HL-60 (cell line): ENCODE results near the gene SOCS6.

ENCODE experiments used
- DNase-seq, 2 experiments: peaks; one replicate each; pipeline ENCODE4 v3.0.0-alpha.2; 2010 to 2020; ENCODE audit warnings: low read depth in 1 of 2, low spot score in 1 of 2
- H3K27ac ChIP-seq: fragments of 250-450 bp; sonication (Bioruptor Pico); replicated peaks from 2 replicates; pipeline ENCODE4 v1.5.1; 2020; ENCODE audit warnings: mild to moderate bottlenecking, moderate library complexity
- H3K27me3 ChIP-seq: fragments of 250-450 bp; sonication (Bioruptor Pico); 2 replicates; pipeline ENCODE4 v1.5.1; 2021; ENCODE audit warnings: mild to moderate bottlenecking, moderate library complexity; ENCODE audit not compliant: insufficient read depth, poor library complexity, severe bottlenecking
- H3K4me3 ChIP-seq: replicated peaks from 2 replicates; pipeline ENCODE4 v1.5.1; 2011; ENCODE audit warnings: mild to moderate bottlenecking, control low read depth, low read length; ENCODE audit not compliant: insufficient read depth
- GABPA ChIP-seq: IDR thresholded peaks from 2 replicates; pipeline ENCODE4 v1.6.1; 2012; ENCODE audit warnings: low read depth
- POLR2AphosphoS5 ChIP-seq: IDR thresholded peaks from 2 replicates; pipeline ENCODE4 v1.6.1; 2012; ENCODE audit warnings: low read depth
- REST ChIP-seq: IDR thresholded peaks from 2 replicates; pipeline ENCODE4 v1.6.1; 2012; ENCODE audit warnings: low read depth; ENCODE audit not compliant: insufficient replicate concordance
- SPI1 ChIP-seq: IDR thresholded peaks from 2 replicates; pipeline ENCODE4 v1.6.1; 2012; ENCODE audit warnings: low read depth, mild to moderate bottlenecking, borderline replicate concordance
- TF ChIP-seq, protein P1 (sequence below): IDR thresholded peaks from one replicate; pipeline ENCODE4 v1.5.1; 2011; ENCODE audit warnings: low read length, control low read depth, inconsistent platforms; ENCODE audit not compliant: insufficient read depth

The SOCS6 gene

GRCh38 chr18:70374154-70374553 lies 85.3 kb downstream of the SOCS6 start:
- no peak overlapping the region for H3K27ac ChIP-seq
- no peak overlapping the region for H3K4me3 ChIP-seq
- TF ChIP-seq, protein P1, sequence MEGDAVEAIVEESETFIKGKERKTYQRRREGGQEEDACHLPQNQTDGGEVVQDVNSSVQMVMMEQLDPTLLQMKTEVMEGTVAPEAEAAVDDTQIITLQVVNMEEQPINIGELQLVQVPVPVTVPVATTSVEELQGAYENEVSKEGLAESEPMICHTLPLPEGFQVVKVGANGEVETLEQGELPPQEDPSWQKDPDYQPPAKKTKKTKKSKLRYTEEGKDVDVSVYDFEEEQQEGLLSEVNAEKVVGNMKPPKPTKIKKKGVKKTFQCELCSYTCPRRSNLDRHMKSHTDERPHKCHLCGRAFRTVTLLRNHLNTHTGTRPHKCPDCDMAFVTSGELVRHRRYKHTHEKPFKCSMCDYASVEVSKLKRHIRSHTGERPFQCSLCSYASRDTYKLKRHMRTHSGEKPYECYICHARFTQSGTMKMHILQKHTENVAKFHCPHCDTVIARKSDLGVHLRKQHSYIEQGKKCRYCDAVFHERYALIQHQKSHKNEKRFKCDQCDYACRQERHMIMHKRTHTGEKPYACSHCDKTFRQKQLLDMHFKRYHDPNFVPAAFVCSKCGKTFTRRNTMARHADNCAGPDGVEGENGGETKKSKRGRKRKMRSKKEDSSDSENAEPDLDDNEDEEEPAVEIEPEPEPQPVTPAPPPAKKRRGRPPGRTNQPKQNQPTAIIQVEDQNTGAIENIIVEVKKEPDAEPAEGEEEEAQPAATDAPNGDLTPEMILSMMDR: no peak
- TF ChIP-seq POLR2AphosphoS5 (no peak), SPI1 (no peak), REST (no peak), GABPA (no peak)
- H3K27me3 ChIP-seq: no peaks in the 10 kb centered on the region
- DNase-seq: no peak

DNA sequence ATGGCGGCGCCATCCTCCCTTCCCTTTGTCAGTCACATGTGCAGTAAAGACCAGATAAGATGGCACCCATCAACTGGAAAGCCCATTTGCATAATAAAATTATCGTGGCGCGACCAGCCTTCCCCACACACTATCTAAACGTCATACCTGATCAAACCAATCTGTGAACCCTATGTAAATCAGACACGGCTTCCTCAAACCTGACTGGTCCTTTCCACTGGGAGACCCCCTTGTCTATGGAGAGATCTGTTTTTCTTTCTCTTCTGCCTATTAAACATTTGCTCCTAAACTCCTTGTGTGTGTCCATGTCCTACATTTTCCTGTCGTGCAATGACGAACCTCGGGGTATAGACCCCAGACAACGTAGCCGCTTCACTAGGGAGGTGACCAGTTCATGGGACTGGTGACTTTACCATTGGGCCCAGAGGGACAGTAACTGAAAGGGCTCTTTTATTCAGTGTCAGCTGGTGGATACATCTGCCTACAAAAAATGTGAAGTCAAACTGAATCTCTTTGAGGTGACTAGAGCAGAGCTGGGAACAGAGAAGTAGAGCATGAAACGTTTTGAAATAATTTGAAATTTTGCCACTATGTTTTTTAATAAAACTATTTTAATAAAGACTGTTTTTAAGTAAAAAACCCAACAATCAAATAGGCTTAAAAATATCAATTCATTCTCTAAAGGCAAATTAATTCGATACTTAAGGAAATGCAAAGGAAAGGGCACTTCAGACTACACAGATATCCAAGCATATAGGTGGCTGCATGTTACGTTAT lies 87.5 kb downstream of the SOCS6 start:
- H3K27me3 ChIP-seq: no peaks in the 10 kb centered on the region
- TF ChIP-seq REST (no peak), POLR2AphosphoS5 (no peak)
- TF ChIP-seq, protein P1: no peak
- DNase-seq: no peak
- H3K27ac ChIP-seq: no peak overlapping the region
- H3K4me3 ChIP-seq: no peak overlapping the region

DNA sequence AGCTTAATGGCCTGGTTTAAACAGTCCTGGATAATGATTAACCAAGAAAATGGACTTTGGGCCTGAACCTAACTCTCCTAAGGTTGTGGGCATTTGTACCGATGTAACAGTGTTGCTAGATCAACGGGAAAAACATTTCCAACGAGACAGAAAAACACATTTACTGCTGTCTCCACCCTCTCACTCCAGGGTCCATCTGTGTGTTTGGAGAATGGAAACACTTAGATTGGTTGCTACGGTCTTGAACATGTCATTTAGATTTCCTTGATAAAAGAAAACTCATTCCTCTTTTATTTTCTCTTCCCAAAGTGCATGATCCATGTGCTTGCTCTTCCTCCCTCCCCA lies 88.0 kb downstream of the SOCS6 start:
- Histone ChIP-seq H3K4me3 (no peak overlapping the region), H3K27ac (no peak overlapping the region), H3K27me3 (peaks cover 2% of the 10 kb centered on the region)
- TF ChIP-seq SPI1 (no peak), GABPA (no peak), REST (no peak), POLR2AphosphoS5 (no peak)
- TF ChIP-seq, protein P1: no peak
- no peak for DNase-seq
